Activated T-cell treated with anti-CD3 and anti-CD28 coated beads, Interleukin-2, amount 50 U/mL, for 24 hours (primary cell): ENCODE measurements around the gene KDM4B.

Source experiments
- DNase-seq: peaks from one replicate; pipeline ENCODE4 v3.0.0-alpha.2; 2020
- H3K27ac Mint-ChIP-seq: 2 replicates; pipeline ENCODE4 v1.8.0; 2020; ENCODE audit warnings: mild to moderate bottlenecking, mixed read lengths
- H3K27me3 Mint-ChIP-seq: 2 replicates; pipeline ENCODE4 v1.8.0; 2020; ENCODE audit warnings: mixed read lengths
- H3K36me3 Mint-ChIP-seq: 2 replicates; pipeline ENCODE4 v1.8.0; 2020; ENCODE audit warnings: low read depth, mixed read lengths
- H3K4me1 Mint-ChIP-seq: 2 replicates; pipeline ENCODE4 v1.8.0; 2020; ENCODE audit warnings: low read depth, mixed read lengths
- H3K4me3 Mint-ChIP-seq: 2 replicates; pipeline ENCODE4 v1.8.0; 2020; ENCODE audit warnings: mild to moderate bottlenecking, moderate library complexity, mixed read lengths
- H3K9me3 Mint-ChIP-seq: 2 replicates; pipeline ENCODE4 v1.8.0; 2020; ENCODE audit warnings: mixed read lengths

Gene KDM4B

DNA sequence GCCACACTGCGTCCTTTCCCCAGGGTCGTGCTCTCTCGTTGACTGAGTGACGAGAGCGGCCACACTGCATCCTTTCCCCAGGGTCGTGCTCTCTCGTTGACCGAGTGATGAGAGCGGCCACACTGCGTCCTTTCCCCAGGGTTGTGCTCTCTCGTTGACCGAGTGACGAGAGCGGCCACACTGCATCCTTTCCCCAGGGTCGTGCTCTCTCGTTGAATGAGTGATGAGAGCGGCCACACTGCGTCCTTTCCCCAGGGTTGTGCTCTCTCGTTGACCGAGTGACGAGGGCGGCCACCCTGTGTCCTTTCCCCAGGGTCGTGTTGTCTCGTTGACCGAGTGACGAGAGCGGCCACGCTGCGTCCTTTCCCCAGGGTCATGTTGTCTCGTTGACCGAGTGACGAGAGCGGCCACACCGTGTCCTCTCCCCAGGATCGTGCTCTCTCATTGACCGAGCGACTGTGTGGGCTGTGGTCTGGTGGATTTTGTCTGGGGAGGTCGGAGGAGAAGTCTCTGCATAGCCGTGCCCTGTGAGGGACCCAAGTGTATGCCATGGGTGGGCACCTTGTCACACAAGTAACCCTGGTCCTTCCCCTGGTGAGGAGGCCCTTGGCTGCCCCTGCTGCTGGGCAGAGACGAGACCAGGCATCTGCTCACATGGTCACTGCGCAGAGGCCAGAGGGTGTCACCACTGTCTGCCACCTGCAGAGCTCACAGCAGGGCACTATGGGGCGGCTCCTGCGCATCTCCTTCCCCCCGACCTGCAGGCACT, 107.7 kb downstream of the KDM4B start:
- no peak for DNase-seq
- no peak overlapping the region for H3K27ac Mint-ChIP-seq

DNA sequence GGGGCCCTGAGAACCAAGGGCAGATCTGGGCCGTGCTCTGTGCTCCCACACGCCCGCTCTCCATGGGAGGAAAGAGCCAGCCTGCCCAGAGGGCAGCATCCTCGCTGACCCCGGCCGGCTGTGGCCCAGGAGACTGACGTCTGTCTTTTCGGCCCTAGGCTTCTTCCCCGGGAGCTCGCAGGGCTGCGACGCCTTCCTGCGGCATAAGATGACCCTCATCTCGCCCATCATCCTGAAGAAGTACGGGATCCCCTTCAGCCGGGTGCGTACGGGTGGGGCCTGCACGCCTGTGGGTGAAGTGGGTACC, 108.2 kb downstream of the KDM4B start:
- peak overlapping the region; percentile 22 for H3K27ac Mint-ChIP-seq
- H3K27me3 Mint-ChIP-seq = no peaks in the 10 kb centered on the region
- no peak for DNase-seq
- H3K9me3 Mint-ChIP-seq = no peaks in the 10 kb centered on the region
- peaks cover 10% of the 10 kb centered on the region for H3K4me1 Mint-ChIP-seq
- H3K4me3 Mint-ChIP-seq = no peak overlapping the region
- peaks cover 42% of the 10 kb centered on the region for H3K36me3 Mint-ChIP-seq

More for the DNA sequence above, 107.7 kb downstream of the KDM4B start:
- H3K4me1 Mint-ChIP-seq = peaks cover 10% of the 10 kb centered on the region
- H3K9me3 Mint-ChIP-seq = no peaks in the 10 kb centered on the region
- H3K27me3 Mint-ChIP-seq = no peaks in the 10 kb centered on the region
- H3K36me3 Mint-ChIP-seq = peaks cover 39% of the 10 kb centered on the region
- H3K4me3 Mint-ChIP-seq = no peak overlapping the region

DNA sequence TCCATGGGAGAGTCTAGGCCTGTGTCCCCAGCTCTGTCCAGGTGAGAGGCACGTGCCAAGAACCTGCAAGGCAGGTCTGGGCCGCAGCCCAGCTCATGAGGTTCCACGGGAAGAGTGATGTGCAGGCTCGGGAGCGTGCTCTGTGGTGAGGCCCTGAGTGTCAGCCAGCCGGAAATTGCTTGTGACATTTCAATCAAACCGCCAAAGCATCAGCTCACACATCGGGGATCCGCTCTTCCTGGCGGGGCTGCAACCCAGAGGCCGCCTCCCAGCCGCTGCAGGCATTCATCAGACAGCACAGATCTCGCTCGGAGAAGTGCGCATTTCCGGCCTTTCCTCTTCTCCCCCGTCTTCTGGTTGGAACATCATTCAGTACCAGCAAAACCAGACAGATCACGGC, 109.3 kb downstream of the KDM4B start:
- peaks cover 46% of the 10 kb centered on the region for H3K36me3 Mint-ChIP-seq
- no peak overlapping the region for H3K27ac Mint-ChIP-seq
- no peak for DNase-seq

DNA sequence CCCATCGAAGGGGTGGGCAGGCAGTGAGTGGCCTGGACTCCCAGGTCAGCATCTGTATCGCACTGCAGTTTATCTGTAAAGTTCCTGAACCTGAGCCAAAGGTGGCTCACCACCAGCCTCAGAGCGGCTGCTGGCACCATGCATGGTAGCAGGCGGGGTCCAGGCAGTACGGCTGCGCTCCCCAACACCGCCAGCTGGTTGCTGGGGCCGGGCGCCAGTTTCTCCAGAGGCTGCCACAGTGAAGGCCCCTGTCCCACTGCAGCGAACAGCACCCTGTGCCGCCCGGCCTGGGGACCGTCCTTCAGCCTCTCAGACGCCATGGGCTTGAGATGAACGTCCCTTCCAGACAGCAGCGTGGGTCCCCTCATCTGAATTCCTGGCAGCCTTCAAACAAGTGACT, 109.8 kb downstream of the KDM4B start:
- H3K36me3 Mint-ChIP-seq = peaks cover 47% of the 10 kb centered on the region
- peaks cover 9% of the 10 kb centered on the region for H3K4me1 Mint-ChIP-seq
- no peak overlapping the region for H3K27ac Mint-ChIP-seq
- no peaks in the 10 kb centered on the region for H3K9me3 Mint-ChIP-seq
- DNase-seq = no peak
- no peaks in the 10 kb centered on the region for H3K27me3 Mint-ChIP-seq
- no peak overlapping the region for H3K4me3 Mint-ChIP-seq

More for the DNA sequence above, 109.3 kb downstream of the KDM4B start:
- Mint-ChIP-seq H3K4me3 (no peak overlapping the region), H3K9me3 (no peaks in the 10 kb centered on the region), H3K4me1 (peaks cover 10% of the 10 kb centered on the region), H3K27me3 (no peaks in the 10 kb centered on the region)

DNA sequence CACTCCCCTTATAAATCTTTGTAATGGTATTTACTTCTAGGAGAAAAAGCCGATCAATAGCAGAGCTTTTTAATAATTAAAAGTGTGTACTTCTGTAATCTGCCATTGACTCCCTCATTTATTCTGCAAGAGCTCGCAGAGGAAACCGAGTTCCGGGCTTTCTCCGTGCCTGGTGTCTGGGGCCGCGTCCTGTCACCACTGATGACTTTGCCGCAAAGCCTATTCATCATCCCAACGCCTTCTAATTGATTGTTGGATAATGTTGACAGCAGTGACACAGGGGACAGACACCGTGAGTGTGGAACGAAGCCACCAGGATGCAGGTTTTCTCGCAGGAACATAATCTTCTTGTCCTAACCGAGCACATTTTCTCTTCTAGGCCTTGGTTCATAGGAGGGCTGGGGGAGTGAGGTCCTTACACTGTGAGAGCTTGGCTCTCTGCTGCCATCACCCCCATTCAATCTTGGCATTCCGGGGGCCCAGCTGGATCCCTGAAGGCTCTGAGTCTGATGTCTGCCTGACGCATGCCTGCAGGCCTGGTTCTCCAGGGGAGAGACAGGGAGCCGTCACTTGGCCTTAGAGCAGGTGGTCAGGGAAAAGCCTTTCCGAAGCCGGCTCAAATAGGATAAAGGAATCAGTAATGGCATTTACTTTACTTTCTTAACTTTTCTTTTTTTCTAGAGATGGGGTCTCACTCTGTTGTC, 110.3 kb downstream of the KDM4B start:
- no peaks in the 10 kb centered on the region for H3K27me3 Mint-ChIP-seq
- H3K9me3 Mint-ChIP-seq = no peaks in the 10 kb centered on the region
- no peak for DNase-seq
- peaks cover 6% of the 10 kb centered on the region for H3K4me1 Mint-ChIP-seq
- H3K27ac Mint-ChIP-seq = no peak overlapping the region
- H3K4me3 Mint-ChIP-seq = no peak overlapping the region
- H3K36me3 Mint-ChIP-seq = peaks cover 49% of the 10 kb centered on the region

DNA sequence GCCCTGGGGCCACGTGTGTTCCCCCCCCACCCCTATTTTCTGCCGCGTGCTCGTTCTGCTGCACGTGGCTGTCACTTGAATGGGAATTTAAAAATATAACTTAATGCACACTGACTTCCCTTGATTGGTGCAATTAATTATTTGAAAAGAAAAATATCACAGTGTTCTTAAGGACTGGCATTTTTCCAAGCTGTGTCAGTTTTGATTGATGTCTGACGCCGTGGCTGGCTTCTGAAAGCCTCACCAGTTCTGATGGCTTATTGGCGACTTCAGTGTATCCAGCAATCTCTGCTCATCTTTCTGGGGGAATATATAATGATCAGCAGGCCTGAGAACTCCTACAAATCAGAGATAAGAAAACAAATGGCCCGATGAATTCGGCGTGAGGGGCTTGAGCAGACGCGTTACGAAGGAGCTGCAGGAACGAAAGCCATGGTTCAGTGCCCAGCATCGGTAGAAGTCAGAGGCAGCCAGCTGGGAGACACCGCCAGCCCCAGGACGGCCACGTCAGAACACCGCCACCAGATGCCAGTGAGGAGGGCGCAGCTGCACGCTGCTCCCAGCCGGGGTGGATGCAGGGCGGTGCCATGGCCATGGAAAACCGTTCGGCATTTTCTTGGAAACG, 111.2 kb downstream of the KDM4B start:
- Mint-ChIP-seq H3K27me3 (no peaks in the 10 kb centered on the region), H3K27ac (no peak overlapping the region)

DNA sequence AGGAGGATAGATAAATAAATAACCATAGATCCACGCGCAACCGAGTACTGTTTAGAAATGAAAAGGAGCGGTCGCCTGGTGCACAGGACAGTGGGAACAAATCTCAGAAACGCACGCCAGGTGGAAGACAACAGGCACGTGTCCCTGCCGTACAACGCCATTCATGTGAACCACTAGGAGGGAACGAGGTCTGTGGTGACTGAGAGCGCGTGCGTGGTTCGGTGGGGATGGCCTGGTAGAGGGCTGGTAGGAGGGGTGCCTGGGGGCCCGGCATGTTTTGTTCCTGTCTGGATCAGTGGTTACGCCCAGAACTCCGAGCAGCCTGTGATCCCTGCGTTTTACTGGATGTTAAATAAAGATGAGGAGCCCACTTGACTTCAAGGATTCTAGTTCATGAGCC, 111.9 kb downstream of the KDM4B start:
- H3K4me3 Mint-ChIP-seq = no peak overlapping the region
- no peak overlapping the region for H3K27ac Mint-ChIP-seq
- H3K4me1 Mint-ChIP-seq = no peaks in the 10 kb centered on the region
- no peaks in the 10 kb centered on the region for H3K27me3 Mint-ChIP-seq
- H3K36me3 Mint-ChIP-seq = peaks cover 53% of the 10 kb centered on the region
- H3K9me3 Mint-ChIP-seq = no peaks in the 10 kb centered on the region
- no peak for DNase-seq

More for the DNA sequence above, 111.2 kb downstream of the KDM4B start:
- Mint-ChIP-seq H3K9me3 (no peaks in the 10 kb centered on the region), H3K4me1 (peaks cover 3% of the 10 kb centered on the region), H3K4me3 (no peak overlapping the region), H3K36me3 (peaks cover 52% of the 10 kb centered on the region)
- DNase-seq = no peak

DNA sequence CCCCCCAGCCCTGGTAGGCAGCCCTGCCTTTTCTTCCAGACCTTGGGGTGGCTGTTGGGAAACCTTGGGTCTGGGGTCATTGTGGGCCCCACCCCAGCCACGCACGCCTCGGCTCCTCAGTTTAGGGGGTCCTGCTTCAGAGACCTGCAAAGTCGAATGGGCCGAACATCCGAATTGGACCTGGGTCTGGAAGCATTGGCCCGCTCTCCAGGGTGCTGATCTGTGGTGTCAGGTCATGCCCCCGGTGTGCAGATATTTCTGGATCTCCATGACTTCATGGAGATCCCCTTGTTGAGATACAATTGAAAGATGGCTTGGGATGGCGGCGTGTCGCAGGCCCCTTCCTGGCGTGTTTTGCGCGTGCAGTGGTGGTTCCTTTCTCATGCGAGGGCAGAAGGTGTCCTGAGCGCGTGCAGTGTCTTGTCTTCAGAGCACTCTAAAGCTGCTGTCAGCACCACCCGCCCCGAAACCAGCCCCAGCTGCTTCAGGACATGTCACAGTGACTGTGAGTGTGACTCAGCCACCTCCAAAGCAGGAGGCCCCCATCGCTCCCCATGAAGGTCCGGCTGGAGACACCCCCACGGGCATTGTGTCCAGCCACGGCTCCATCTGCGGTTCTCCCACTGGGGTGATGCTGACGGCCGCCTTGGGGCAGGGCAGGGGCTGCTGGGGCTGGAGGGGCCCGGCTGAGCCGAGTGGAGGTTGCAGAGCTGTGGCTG, 112.7 kb downstream of the KDM4B start:
- no peak overlapping the region for H3K27ac Mint-ChIP-seq
- H3K4me1 Mint-ChIP-seq = no peaks in the 10 kb centered on the region
- no peaks in the 10 kb centered on the region for H3K9me3 Mint-ChIP-seq
- no peak for DNase-seq
- peaks cover 55% of the 10 kb centered on the region for H3K36me3 Mint-ChIP-seq
- H3K4me3 Mint-ChIP-seq = no peak overlapping the region
- H3K27me3 Mint-ChIP-seq = no peaks in the 10 kb centered on the region

DNA sequence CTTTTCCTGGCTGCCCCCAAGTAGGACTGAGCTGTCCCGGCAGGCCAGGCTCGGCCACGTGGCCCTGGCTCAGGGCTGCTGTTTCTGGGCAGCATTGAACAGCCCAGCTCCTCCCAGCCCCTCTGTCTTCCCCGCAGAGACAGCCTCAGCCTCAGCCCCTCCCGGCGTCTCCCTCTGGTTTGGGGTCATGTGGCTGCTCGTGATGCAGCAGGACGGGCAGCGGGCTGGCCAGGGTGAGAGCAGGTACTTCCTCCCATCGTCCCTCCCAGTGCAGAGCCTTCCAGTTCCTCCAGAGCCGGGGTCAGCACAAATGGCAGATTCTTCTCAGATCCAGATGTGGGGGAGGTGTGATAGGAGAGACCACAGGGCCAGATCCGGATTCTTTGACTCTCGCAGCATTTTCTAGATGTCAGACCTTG, 114.6 kb downstream of the KDM4B start:
- Mint-ChIP-seq H3K36me3 (peaks cover 49% of the 10 kb centered on the region), H3K4me3 (no peak overlapping the region), H3K27ac (no peak overlapping the region), H3K27me3 (no peaks in the 10 kb centered on the region), H3K9me3 (no peaks in the 10 kb centered on the region), H3K4me1 (no peaks in the 10 kb centered on the region)
- DNase-seq = no peak

DNA sequence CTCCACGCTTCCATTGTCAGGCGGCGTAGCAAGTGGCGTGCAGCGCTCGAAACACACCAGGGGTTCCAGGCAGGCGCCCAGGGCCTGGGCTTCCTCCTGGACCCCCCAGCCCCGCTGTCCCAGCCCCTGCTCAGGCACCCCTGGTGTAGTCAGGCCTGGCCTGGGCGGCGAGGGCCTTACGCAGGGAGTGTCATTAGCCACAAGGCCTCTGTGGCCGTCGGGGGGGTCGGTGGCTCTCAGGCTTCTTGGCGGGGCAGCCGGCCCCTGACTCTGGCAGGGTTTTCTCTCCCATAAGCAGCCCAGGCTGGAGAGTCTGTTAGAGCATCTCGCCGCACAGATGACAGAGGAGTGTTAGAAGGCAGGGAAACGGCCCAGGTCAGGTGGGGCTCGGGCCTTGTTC, 116.7 kb downstream of the KDM4B start:
- Mint-ChIP-seq H3K27ac (no peak overlapping the region), H3K4me1 (no peaks in the 10 kb centered on the region), H3K9me3 (no peaks in the 10 kb centered on the region), H3K27me3 (no peaks in the 10 kb centered on the region), H3K36me3 (peaks cover 43% of the 10 kb centered on the region), H3K4me3 (no peak overlapping the region)
- DNase-seq = no peak

DNA sequence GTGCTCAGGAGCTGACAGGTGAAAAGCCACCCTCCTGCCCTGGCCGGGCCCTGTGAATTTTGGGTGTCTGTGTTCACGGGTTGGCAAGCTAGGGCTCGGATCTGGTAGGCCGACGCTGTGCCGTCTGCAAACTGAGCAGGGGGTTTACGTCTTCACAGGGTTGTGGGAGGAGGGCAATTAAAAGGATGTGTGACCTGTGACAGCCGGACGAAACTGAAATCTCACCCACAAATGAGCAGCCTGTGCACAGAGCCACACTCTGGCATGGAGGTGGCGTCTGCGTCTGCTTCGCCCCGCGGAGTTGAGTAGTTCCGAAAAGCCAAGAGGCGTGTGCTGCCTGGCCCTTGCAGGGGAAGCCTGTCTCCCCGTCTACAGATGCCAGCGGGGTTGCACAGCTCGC, 117.3 kb downstream of the KDM4B start:
- Mint-ChIP-seq H3K27me3 (no peaks in the 10 kb centered on the region), H3K36me3 (peaks cover 37% of the 10 kb centered on the region), H3K27ac (no peak overlapping the region), H3K4me1 (no peaks in the 10 kb centered on the region), H3K4me3 (no peak overlapping the region), H3K9me3 (no peaks in the 10 kb centered on the region)
- no peak for DNase-seq

DNA sequence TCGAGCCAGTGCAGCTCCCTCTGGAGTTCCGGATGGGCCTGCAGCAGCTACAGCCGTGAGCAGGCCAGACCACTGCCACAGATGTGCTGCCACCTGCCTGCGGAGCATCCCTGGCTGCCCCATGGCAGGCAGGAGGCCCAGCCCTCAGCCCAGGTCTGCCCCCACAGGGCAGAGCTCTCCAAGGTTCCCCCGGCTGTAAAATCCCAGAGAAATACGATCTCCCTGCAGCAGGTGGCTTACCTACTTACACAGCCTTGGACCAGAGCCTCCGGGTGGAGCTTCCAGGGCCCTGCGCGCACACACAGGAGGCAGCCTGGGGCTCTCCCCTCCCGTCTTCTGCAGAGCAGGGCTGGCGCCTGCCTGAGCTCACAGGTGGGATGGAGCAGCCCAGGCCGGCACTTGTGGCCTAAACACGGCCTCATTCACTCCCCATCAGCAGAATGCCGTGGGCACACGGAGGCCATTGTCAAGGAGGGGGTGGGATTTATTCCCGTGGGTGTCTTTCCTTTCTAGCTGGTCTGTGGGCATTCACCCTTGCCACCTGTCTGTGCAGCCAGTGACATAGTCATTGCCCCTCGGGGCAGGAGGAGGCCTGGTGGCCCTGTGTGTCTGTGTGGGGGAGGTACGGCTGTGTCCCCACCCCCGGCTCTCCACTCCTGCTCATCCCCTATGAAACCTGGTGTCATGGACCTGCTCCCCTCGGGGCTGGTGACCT, 118.0 kb downstream of the KDM4B start:
- Mint-ChIP-seq H3K27me3 (no peaks in the 10 kb centered on the region), H3K27ac (no peak overlapping the region), H3K9me3 (no peaks in the 10 kb centered on the region), H3K4me1 (no peaks in the 10 kb centered on the region), H3K4me3 (no peak overlapping the region), H3K36me3 (peaks cover 33% of the 10 kb centered on the region)
- no peak for DNase-seq

DNA sequence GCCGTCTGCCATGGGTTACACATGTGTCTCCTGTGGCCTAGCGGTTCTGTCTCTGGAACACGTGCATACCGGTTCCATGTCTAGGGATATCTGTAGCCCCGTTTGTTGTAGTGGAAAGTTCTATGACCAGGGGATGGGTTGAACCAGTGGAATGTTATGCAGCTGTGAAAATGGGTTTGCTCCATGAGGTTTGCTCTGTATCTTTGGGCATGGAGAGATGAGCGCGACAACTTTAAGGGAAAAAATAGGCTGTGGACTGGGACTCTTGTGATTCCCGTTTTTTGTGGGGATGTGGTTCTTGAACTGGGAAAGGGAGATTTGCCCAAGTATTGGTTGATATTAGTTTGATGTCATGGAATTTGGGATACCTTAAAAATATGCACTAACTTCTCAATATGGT, 120.4 kb downstream of the KDM4B start:
- Mint-ChIP-seq H3K4me1 (no peaks in the 10 kb centered on the region), H3K36me3 (peaks cover 22% of the 10 kb centered on the region), H3K9me3 (no peaks in the 10 kb centered on the region), H3K27me3 (no peaks in the 10 kb centered on the region), H3K27ac (no peak overlapping the region), H3K4me3 (no peak overlapping the region)
- DNase-seq = no peak

DNA sequence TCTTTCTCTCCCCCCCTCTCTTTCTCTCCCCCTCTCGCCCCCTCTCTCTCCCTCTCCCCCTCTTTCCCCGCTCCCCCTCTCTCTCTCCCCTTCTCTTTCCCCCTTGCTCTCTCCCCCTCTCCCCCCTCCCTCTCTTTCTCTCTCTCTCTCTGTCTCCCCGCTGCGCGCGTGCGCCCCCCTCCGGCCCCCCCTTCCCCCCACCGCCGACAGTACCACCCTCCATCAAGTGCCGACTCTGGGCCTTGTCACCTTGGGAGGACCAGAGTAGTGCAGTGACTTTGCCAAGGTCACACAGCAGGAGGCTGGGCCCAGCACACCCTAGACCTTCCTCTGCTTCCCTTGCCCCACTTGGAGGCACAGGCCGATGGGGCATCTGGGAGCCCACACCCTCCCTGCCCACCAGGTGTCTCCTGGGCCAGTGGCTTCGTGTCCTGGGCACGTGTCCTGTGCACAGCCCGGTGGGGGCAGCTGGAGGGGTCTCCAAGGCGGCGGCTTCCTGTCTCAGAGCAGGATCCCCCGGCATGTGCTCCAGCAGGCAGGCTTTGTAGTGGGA, 121.6 kb downstream of the KDM4B start:
- Mint-ChIP-seq H3K9me3 (no peaks in the 10 kb centered on the region), H3K4me3 (no peak overlapping the region), H3K27ac (no peak overlapping the region), H3K27me3 (no peaks in the 10 kb centered on the region), H3K36me3 (peaks cover 19% of the 10 kb centered on the region), H3K4me1 (no peaks in the 10 kb centered on the region)
- DNase-seq = no peak
